Osteocyte (in vitro differentiated cells): ENCODE measurements around the gene PIP4K2C. TPM values are rescaled to one million over a fixed set of nuclear protein-coding genes. Genes with fewer than 3 reads are reported as not detected.
A peak's percentile ranks its signal among the peaks of the same experiment; 100 is the strongest.

Source experiments
- DNase-seq: peaks from one replicate; pipeline ENCODE4 v3.0.0; 2021; ENCODE audit warnings: mixed read lengths; ENCODE audit not compliant: unreplicated experiment; ENCODE audit errors: extremely low spot score
- H3K27ac Mint-ChIP-seq: one replicate; pipeline ENCODE4 v1.8.0; 2021; ENCODE audit warnings: mild to moderate bottlenecking, mixed read lengths; ENCODE audit not compliant: unreplicated experiment
- H3K27me3 Mint-ChIP-seq: one replicate; pipeline ENCODE4 v1.8.0; 2021; ENCODE audit warnings: mixed read lengths; ENCODE audit not compliant: unreplicated experiment
- H3K36me3 Mint-ChIP-seq: one replicate; pipeline ENCODE4 v1.8.0; 2021; ENCODE audit warnings: mixed read lengths; ENCODE audit not compliant: unreplicated experiment
- H3K4me1 Mint-ChIP-seq: one replicate; pipeline ENCODE4 v1.8.0; 2021; ENCODE audit warnings: mixed read lengths; ENCODE audit not compliant: unreplicated experiment
- H3K4me3 Mint-ChIP-seq: one replicate; pipeline ENCODE4 v1.8.0; 2021; ENCODE audit warnings: mild to moderate bottlenecking, moderate library complexity, mixed read lengths; ENCODE audit not compliant: unreplicated experiment
- H3K9me3 Mint-ChIP-seq: one replicate; pipeline ENCODE4 v1.8.0; 2021; ENCODE audit warnings: mixed read lengths; ENCODE audit not compliant: unreplicated experiment
- total RNA-seq: library from RNA; stranded (reverse); gene quantifications from 2 replicates; pipeline ENCODE4 v1.2.1, GENCODE V29; 2021
- TF ChIP-seq, protein P1 (sequence below): fragments of 200-600 bp; sonication (generic); IDR thresholded peaks from 2 replicates; pipeline ENCODE4 v1.5.0; 2021; ENCODE audit warnings: antibody characterized with exemption, mild to moderate bottlenecking, moderate library complexity

PIP4K2C gene
- total RNA-seq, 1 donor from 2014 or later, result 30.4 TPM

- H3K4me3 Mint-ChIP-seq, result no peak overlapping the region
- peaks cover 38% of the 10 kb centered on the region for H3K36me3 Mint-ChIP-seq
- H3K9me3 Mint-ChIP-seq, result no peaks in the 10 kb centered on the region
These were observed 12.3 kb downstream of the PIP4K2C start for GRCh38 chr12:57603324-57603723.

GRCh38 chr12:57603815-57604453 lies 12.9 kb downstream of the PIP4K2C start:
- DNase-seq, result no peak
- peaks cover 34% of the 10 kb centered on the region for H3K36me3 Mint-ChIP-seq
- peak overlapping the region; percentile 93 for H3K27ac Mint-ChIP-seq
- H3K9me3 Mint-ChIP-seq, result no peaks in the 10 kb centered on the region
- TF ChIP-seq, protein P1, sequence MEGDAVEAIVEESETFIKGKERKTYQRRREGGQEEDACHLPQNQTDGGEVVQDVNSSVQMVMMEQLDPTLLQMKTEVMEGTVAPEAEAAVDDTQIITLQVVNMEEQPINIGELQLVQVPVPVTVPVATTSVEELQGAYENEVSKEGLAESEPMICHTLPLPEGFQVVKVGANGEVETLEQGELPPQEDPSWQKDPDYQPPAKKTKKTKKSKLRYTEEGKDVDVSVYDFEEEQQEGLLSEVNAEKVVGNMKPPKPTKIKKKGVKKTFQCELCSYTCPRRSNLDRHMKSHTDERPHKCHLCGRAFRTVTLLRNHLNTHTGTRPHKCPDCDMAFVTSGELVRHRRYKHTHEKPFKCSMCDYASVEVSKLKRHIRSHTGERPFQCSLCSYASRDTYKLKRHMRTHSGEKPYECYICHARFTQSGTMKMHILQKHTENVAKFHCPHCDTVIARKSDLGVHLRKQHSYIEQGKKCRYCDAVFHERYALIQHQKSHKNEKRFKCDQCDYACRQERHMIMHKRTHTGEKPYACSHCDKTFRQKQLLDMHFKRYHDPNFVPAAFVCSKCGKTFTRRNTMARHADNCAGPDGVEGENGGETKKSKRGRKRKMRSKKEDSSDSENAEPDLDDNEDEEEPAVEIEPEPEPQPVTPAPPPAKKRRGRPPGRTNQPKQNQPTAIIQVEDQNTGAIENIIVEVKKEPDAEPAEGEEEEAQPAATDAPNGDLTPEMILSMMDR, result no peak
- peak overlapping the region; percentile 79 for H3K4me3 Mint-ChIP-seq
- peaks cover 25% of the 10 kb centered on the region for H3K4me1 Mint-ChIP-seq
- peaks cover 2% of the 10 kb centered on the region for H3K27me3 Mint-ChIP-seq

More at GRCh38 chr12:57603324-57603723, 12.3 kb downstream of the PIP4K2C start:
- peak overlapping the region; percentile 93 for H3K27ac Mint-ChIP-seq
- no peak for DNase-seq
- peaks cover 25% of the 10 kb centered on the region for H3K4me1 Mint-ChIP-seq
- TF ChIP-seq, protein P1, result no peak
- peaks cover 2% of the 10 kb centered on the region for H3K27me3 Mint-ChIP-seq

GRCh38 chr12:57604454-57604991 lies 13.5 kb downstream of the PIP4K2C start, which contains the start of gene DTX3:
Gene DTX3, plus strand, starts transcription at chr12:57604824. Its CDS starts 1,694 bp downstream, at chr12:57606518.
- peaks cover 30% of the 10 kb centered on the region for H3K36me3 Mint-ChIP-seq
- TF ChIP-seq, protein P1, result no peak
- DNase-seq, result no peak
- peaks cover 30% of the 10 kb centered on the region for H3K4me1 Mint-ChIP-seq
- H3K9me3 Mint-ChIP-seq, result no peaks in the 10 kb centered on the region
- peak within 1 kb of the TSS; percentile 79 for H3K4me3 Mint-ChIP-seq
- H3K27me3 Mint-ChIP-seq, result peaks cover 2% of the 10 kb centered on the region
- H3K27ac Mint-ChIP-seq, result peak within 1 kb of the TSS; percentile 93

- Mint-ChIP-seq H3K27me3 (peaks cover 2% of the 10 kb centered on the region), H3K27ac (peak overlapping the region; percentile 91), H3K9me3 (no peaks in the 10 kb centered on the region), H3K36me3 (peaks cover 23% of the 10 kb centered on the region), H3K4me1 (peaks cover 34% of the 10 kb centered on the region), H3K4me3 (peak overlapping the region; percentile 79)
- TF ChIP-seq, protein P1, result no peak
- no peak for DNase-seq
These were observed 14.2 kb downstream of the PIP4K2C start for GRCh38 chr12:57604992-57605810.
